Astrocyte of the spinal cord (primary cell): ENCODE results near the gene ABCC5.

Experiments used
- DNase-seq: peaks from one replicate; pipeline ENCODE4 v3.0.0; 2011; ENCODE audit warnings: low read depth, low spot score
- H3K4me3 ChIP-seq: 2 replicates; pipeline ENCODE4 v1.5.1; 2011; ENCODE audit warnings: low read depth, mild to moderate bottlenecking, low read length, moderate library complexity
- CTCF ChIP-seq: IDR thresholded peaks from 2 replicates; pipeline ENCODE4 v1.5.1; 2012; ENCODE audit warnings: low read depth, mild to moderate bottlenecking, low read length, inconsistent platforms
- in situ Hi-C: cut with HindIII; loops from 2 replicates; pipeline ENCODE4 v1.10.0; 2017; ENCODE audit warnings: low sequenced_read_pairs

Gene ABCC5

DNA sequence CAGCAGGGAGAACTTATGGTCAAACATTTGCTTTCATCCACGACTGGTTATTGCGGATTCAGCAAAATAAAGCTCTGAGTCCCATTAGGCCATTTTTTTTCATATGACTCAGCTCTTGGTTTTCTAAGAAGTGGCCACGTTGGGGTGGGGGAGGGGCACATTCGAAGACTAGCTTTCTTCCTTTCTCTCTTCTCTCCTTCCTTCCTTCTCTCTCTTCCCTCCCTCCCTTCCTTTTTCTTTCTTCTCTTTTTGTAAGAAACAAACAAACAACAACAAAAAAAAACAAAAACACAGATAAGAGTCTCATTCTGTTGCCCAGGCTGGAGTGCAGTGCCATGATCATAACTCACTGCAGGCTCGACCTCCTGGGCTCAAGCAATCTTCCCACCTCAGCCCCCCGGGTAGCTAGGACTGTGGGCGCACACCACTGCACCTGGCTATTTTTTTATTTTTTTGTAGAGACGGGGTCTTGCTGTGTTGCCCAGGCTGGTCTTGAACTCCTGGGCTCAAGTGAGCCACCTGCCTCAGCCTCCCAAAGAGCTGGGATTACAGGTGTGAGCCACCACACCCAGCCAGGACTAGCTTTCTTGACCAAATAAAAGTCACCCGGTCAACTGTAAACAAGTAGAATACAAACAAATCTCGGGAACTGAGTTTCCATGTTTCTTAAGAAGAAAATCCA is 41.6 kb downstream of the ABCC5 start:
- TF ChIP-seq CTCF, result no peak
- peak; percentile 56 for DNase-seq
- H3K4me3 ChIP-seq, result no peak overlapping the region
- in situ Hi-C loops, result no loop called here

DNA sequence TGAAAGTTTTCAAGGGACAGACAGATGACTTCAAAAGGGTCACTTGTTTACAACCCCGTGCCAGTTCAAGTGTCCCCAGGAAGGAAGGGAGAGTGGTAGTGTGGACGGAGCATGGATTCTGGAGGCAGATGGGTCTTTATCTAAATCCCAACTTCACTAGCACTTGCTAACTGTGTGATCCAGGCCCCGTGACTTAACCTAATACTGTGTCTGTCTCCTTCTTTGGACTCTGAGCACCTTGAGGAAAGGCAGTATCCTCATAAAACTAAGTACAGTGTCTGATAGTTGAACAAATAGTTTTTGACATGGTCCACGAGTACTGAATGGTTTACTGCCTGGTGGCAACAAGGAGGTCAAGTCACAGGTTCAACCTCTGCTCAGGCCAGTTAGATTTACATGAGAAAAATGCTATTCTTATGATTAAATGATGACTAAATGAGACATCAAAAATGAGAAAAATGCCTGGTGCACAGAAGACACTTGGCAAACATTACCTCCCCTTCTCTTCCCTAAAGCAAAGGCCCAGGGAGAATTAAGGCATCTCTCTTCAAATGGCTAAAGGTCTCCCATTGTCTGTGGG is 48.9 kb downstream of the ABCC5 start:
- no peak overlapping the region for H3K4me3 ChIP-seq
- no peak for TF ChIP-seq CTCF
- no peak for DNase-seq
- in situ Hi-C loops, result no loop called here

DNA sequence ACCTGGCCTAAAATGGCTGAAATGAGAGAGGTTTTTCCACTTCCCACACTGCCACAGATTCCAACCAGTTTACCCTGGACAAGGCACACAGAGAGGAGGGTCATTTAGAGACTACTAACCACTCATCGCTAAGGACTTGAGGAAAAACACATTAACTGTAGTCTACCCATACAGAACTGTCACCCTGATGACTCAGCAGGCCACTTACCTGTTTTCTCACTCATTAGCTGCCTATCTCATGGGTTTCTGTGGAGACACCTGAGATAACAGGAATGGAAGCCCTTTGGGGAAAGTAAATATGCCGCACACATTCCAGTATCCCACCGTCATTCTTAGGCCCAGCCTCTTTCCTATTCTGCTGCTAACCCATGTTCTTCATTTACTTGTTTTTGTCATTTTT is 50.0 kb downstream of the ABCC5 start:
- no peak overlapping the region for H3K4me3 ChIP-seq
- in situ Hi-C loops, result no loop called here
- no peak for DNase-seq
- no peak for TF ChIP-seq CTCF

GRCh38 chr3:183966361-183966791 is 51.3 kb downstream of the ABCC5 start:
- in situ Hi-C loops, result no loop called here
- TF ChIP-seq CTCF, result no peak
- DNase-seq, result no peak
- no peak overlapping the region for H3K4me3 ChIP-seq

GRCh38 chr3:183962807-183963206 is 54.9 kb downstream of the ABCC5 start:
- in situ Hi-C loops, result no loop called here
- no peak for TF ChIP-seq CTCF
- no peak for DNase-seq
- no peak overlapping the region for H3K4me3 ChIP-seq

- in situ Hi-C loops, result no loop called here
- TF ChIP-seq CTCF, result no peak
- no peak overlapping the region for H3K4me3 ChIP-seq
- no peak for DNase-seq
These were observed 58.5 kb downstream of the ABCC5 start for GRCh38 chr3:183959214-183959613.

GRCh38 chr3:183958775-183959174 is 58.9 kb downstream of the ABCC5 start:
- DNase-seq, result no peak
- H3K4me3 ChIP-seq, result no peak overlapping the region
- TF ChIP-seq CTCF, result no peak
- in situ Hi-C loops, result no loop called here
